Temporal lobe (tissue), 2 donors: Measurements from ENCODE around the gene PMF1. TPM values are rescaled to one million over a fixed set of nuclear protein-coding genes. Genes with fewer than 3 reads are reported as not detected.

ENCODE experiments used
- small RNA-seq: library from RNA; depleted of rRNA; stranded (forward); fragments of <200 nt; gene quantifications from one replicate; pipeline ENCODE3, GENCODE V24; 2014; ENCODE audit warnings: low replicate concordance
- total RNA-seq: library from RNA; depleted of rRNA; stranded (reverse); fragments of >200 nt; gene quantifications from one replicate; pipeline ENCODE4 v1.2.3, GENCODE V29; 2014

Gene PMF1
- total RNA-seq, 1 donor from 2014 or later, result 29.0 TPM

Small RNAs within 50 kb of the gene (small RNA-seq; reads per million reads assigned to genes)
- gene RF00568, result not detected

Other genes starting within 250 kb of the PMF1 start
- 86.5 TPM for gene ARHGEF2, start 234.5 kb upstream of the PMF1 start, total RNA-seq
- 177 TPM for gene SSR2, start 192.1 kb upstream of the PMF1 start, total RNA-seq
- gene UBQLN4, start 159.2 kb upstream of the PMF1 start, total RNA-seq, result 28.8 TPM
- gene LAMTOR2, start 158.2 kb upstream of the PMF1 start, total RNA-seq, result 37.9 TPM
- not detected for gene RAB25, start 151.8 kb upstream of the PMF1 start, total RNA-seq
- gene MEX3A, start 130.5 kb upstream of the PMF1 start, total RNA-seq, result 44.0 TPM
- 20.4 TPM for gene LMNA, start 98.3 kb upstream of the PMF1 start, total RNA-seq
- 24.8 TPM for gene SEMA4A, start 59.4 kb upstream of the PMF1 start, total RNA-seq
- gene SLC25A44, start 18.9 kb upstream of the PMF1 start, total RNA-seq, result 10.6 TPM
- 0.25 TPM for gene BGLAP, start 29.2 kb downstream of the PMF1 start, total RNA-seq
- gene PAQR6, start 35.0 kb downstream of the PMF1 start, total RNA-seq, result 4.7 TPM
- gene SMG5, start 69.8 kb downstream of the PMF1 start, total RNA-seq, result 27.5 TPM
- 0.98 TPM for gene TMEM79, start 71.3 kb downstream of the PMF1 start, total RNA-seq
- gene GLMP, start 82.7 kb downstream of the PMF1 start, total RNA-seq, result 8.9 TPM
- 0.25 TPM for gene VHLL, start 86.3 kb downstream of the PMF1 start, total RNA-seq
- gene CCT3, start 125.3 kb downstream of the PMF1 start, total RNA-seq, result 267 TPM
- not detected for gene TSACC, start 125.5 kb downstream of the PMF1 start, total RNA-seq
- not detected for gene RHBG, start 156.2 kb downstream of the PMF1 start, total RNA-seq